ENCODE data around the gene SETDB1.

The SETDB1 gene

GRCh38 chr1:150974580-150975478 lies 48.7 kb downstream of the SETDB1 start, which contains the start of gene CERS2:
CERS2 (minus strand) TSS chr1:150974835; CDS start chr1:150969090, 5,745 bp downstream.
- DNase-seq (ENCODE audit: low read depth in 2 of 2): peak; percentile 28 to 60

- DNase-seq (ENCODE audit: low read depth in 2 of 2): no peak
Measured at GRCh38 chr1:150976401-150976821, 50.2 kb downstream of the SETDB1 start.

GRCh38 chr1:150976879-150977694 lies 50.9 kb downstream of the SETDB1 start:
- DNase-seq (ENCODE audit: low read depth in 2 of 2): peak; percentile 54 to 55

GRCh38 chr1:150979092-150980056 lies 53.2 kb downstream of the SETDB1 start:
- peak; percentile 57 to 72 for DNase-seq (ENCODE audit: low read depth in 2 of 2)

- DNase-seq (ENCODE audit: low read depth in 2 of 2): no peak
Measured at GRCh38 chr1:150981177-150981804, 55.1 kb downstream of the SETDB1 start.

GRCh38 chr1:150981805-150982712 lies 55.9 kb downstream of the SETDB1 start, which contains the start of gene ANXA9:
ANXA9 (plus strand) TSS chr1:150982292; CDS start chr1:150983106, 814 bp downstream.
- no peak for DNase-seq (ENCODE audit: low read depth in 2 of 2)

GRCh38 chr1:150985179-150985825 lies 59.1 kb downstream of the SETDB1 start:
- no peak for DNase-seq (ENCODE audit: low read depth in 2 of 2)

GRCh38 chr1:150987924-150988323 lies 61.8 kb downstream of the SETDB1 start:
- no peak for DNase-seq (ENCODE audit: low read depth in 2 of 2)

- DNase-seq (ENCODE audit: low read depth in 2 of 2): no peak
Measured at GRCh38 chr1:150992626-150993025, 66.5 kb downstream of the SETDB1 start.

GRCh38 chr1:150994248-150994647 lies 68.1 kb downstream of the SETDB1 start:
- no peak for DNase-seq (ENCODE audit: low read depth in 2 of 2)

- DNase-seq (ENCODE audit: low read depth in 2 of 2): no peak
Measured at GRCh38 chr1:150995460-150995859, 69.3 kb downstream of the SETDB1 start.

GRCh38 chr1:150995896-150996295 lies 69.7 kb downstream of the SETDB1 start:
- no peak for DNase-seq (ENCODE audit: low read depth in 2 of 2)

- no peak for DNase-seq (ENCODE audit: low read depth in 2 of 2)
Measured at GRCh38 chr1:150997126-150997872, 71.1 kb downstream of the SETDB1 start.

- no peak for DNase-seq (ENCODE audit: low read depth in 2 of 2)
Measured at GRCh38 chr1:150997949-150998348, 71.8 kb downstream of the SETDB1 start.

GRCh38 chr1:150999051-150999674 lies 73.0 kb downstream of the SETDB1 start:
- DNase-seq (ENCODE audit: low read depth in 2 of 2): no peak

GRCh38 chr1:150999926-151000325 lies 73.8 kb downstream of the SETDB1 start:
- no peak for DNase-seq (ENCODE audit: low read depth in 2 of 2)

- no peak for DNase-seq (ENCODE audit: low read depth in 2 of 2)
Measured at GRCh38 chr1:151000408-151000807, 74.2 kb downstream of the SETDB1 start.

GRCh38 chr1:151001602-151002001 lies 75.4 kb downstream of the SETDB1 start:
- DNase-seq (ENCODE audit: low read depth in 2 of 2): no peak

Measured in stimulated activated CD8-positive, alpha-beta memory T cell treated with anti-CD3 and anti-CD28 coated beads, Interleukin-15, amount 100 ng/mL, for 4 hours (primary cell).